ENCODE measurements around the gene SLC66A3. TPM values are rescaled to one million over a fixed set of nuclear protein-coding genes. Genes with fewer than 3 reads are reported as not detected.

Gene SLC66A3
- total and polyA plus RNA-seq, 2 donors (not counting 3 experiments of a cell fraction or from before 2014, with no cell fraction given) = 14.3 to 31.4 TPM

DNA sequence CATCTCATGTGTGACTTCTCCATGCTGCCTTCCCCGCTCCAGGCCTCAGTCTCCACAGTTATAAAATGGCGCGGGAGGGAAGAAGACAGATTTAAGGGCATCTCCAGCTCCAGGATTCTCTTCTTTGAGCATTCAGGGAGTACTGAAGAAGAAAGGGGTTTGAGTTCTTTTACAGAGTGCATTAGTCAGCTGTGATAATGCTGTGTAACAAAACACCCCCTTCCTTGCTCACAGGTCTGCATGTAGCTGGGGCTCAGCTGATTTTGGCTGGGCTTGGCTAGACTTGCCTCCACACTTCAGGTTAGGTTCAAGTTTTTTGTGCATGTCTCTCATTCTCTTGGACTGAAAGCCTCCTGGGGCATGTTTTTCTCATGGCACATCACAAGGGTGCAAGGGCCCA lies 8.0 kb upstream of the SLC66A3 start:
- ChIA-PET CTCF (interaction anchor here (1.2 kb wide), 1 partner anchor 15 kb away, joined by 4 read pairs; a partner anchor contains a TSS), POLR2A (no interaction called here)
- Histone ChIP-seq H3K9me1 (replicated peaks; ENCODE audit: control insufficient read depth, extremely low read depth, insufficient read depth, low read length) (no peaks in the 10 kb centered on the region), H3K27me3 (ENCODE audit: control insufficient read depth in 2 of 2, insufficient read depth in 2 of 2, low read length in 2 of 2) (peaks cover 0 to 4% of the 10 kb centered on the region in 2 experiments), H3K4me3 (replicated peaks in 1 of 3; ENCODE audit: insufficient read depth in 1 of 3, low read depth in 1 of 3, low read length in 3 of 3) (no peak overlapping the region), H3K4me2 (ENCODE audit: insufficient read depth, low read length) (no peak overlapping the region), H3K4me1 (ENCODE audit: control insufficient read depth, extremely low read depth, insufficient read depth, low read length) (no peaks in the 10 kb centered on the region), H3K79me2 (ENCODE audit: control insufficient read depth, insufficient read depth, low read length) (no peaks in the 10 kb centered on the region), H3K9me3 (replicated peaks; ENCODE audit: control insufficient read depth, insufficient read depth, low read length) (no peaks in the 10 kb centered on the region), H4K20me1 (replicated peaks; ENCODE audit: control insufficient read depth, extremely low read depth, insufficient read depth, low read length) (no peaks in the 10 kb centered on the region), H3K36me3 (ENCODE audit: control insufficient read depth in 2 of 2, extremely low read depth in 1 of 2, insufficient read depth in 2 of 2, low read length in 2 of 2) (no peaks in the 10 kb centered on the region), H2AFZ (ENCODE audit: low read depth, low read length) (no peak overlapping the region), H3K9ac (replicated peaks; ENCODE audit: extremely low read depth, insufficient read depth, low read length) (no peak overlapping the region), H3K27ac (ENCODE audit: insufficient read depth, low read depth, low read length) (no peak overlapping the region)
- intact Hi-C loops (cut with micrococcal nuclease) = no loop called here
- DNase-seq (ENCODE audit: low read depth, low spot score) (no peak), FAIRE-seq (no peak)
- dilution Hi-C loops (cut with MboI; ENCODE audit: extremely low pct_ligation_motif_present, low sequenced_read_pairs) = no loop called here
- TF ChIP-seq, protein P1, sequence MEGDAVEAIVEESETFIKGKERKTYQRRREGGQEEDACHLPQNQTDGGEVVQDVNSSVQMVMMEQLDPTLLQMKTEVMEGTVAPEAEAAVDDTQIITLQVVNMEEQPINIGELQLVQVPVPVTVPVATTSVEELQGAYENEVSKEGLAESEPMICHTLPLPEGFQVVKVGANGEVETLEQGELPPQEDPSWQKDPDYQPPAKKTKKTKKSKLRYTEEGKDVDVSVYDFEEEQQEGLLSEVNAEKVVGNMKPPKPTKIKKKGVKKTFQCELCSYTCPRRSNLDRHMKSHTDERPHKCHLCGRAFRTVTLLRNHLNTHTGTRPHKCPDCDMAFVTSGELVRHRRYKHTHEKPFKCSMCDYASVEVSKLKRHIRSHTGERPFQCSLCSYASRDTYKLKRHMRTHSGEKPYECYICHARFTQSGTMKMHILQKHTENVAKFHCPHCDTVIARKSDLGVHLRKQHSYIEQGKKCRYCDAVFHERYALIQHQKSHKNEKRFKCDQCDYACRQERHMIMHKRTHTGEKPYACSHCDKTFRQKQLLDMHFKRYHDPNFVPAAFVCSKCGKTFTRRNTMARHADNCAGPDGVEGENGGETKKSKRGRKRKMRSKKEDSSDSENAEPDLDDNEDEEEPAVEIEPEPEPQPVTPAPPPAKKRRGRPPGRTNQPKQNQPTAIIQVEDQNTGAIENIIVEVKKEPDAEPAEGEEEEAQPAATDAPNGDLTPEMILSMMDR (IDR thresholded peaks at IDR 0.05; ENCODE audit: extremely low read depth in 1 of 2, insufficient read depth in 1 of 2, low read depth in 1 of 2, low read length in 2 of 2) = no peak
- TF ChIP-seq MYC (IDR thresholded peaks at IDR 0.05; ENCODE audit: low read depth, low read length) = no peak
- TF ChIP-seq, protein P2, sequence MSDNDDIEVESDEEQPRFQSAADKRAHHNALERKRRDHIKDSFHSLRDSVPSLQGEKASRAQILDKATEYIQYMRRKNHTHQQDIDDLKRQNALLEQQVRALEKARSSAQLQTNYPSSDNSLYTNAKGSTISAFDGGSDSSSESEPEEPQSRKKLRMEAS (IDR thresholded peaks at IDR 0.05; ENCODE audit: insufficient read depth, insufficient read length) = no peak
- TF ChIP-seq POLR2AphosphoS5 (IDR thresholded peaks at IDR 0.05; ENCODE audit: insufficient read depth, low read depth, low read length) = no peak
- no peak for TF ChIP-seq FOS (IDR thresholded peaks at IDR 0.05; ENCODE audit: borderline replicate concordance, insufficient read depth, low read length)
- TF ChIP-seq JUN (IDR thresholded peaks at IDR 0.05; ENCODE audit: borderline replicate concordance, insufficient read depth, insufficient read length, low read depth) = no peak
- no peak for TF ChIP-seq EZH2 (IDR thresholded peaks at IDR 0.05; ENCODE audit: borderline replicate concordance, low read depth, low read length, severe bottlenecking)
- TF ChIP-seq POLR2A (IDR thresholded peaks at IDR 0.05; ENCODE audit: low read depth, low read length) = no peak
- TF ChIP-seq GATA2 (IDR thresholded peaks at IDR 0.05; ENCODE audit: insufficient read depth, insufficient read length, low read depth, low read length) = no peak
- no TSS peak for BruUV-seq (replicated peaks)
